ENCODE measurements around the gene KRTAP12-3. TPM values are rescaled to one million over a fixed set of nuclear protein-coding genes. Genes with fewer than 3 reads are reported as not detected.

Gene KRTAP12-3
- total and polyA plus RNA-seq, 3 donors from 2014 or later: not detected

- intact Hi-C loops (cut with DNase I; ENCODE audit: low total_unique reads): no loop called here
- TF ChIP-seq POLR2A (IDR thresholded peaks at IDR 0.05): no peak
- TF ChIP-seq, protein P1, sequence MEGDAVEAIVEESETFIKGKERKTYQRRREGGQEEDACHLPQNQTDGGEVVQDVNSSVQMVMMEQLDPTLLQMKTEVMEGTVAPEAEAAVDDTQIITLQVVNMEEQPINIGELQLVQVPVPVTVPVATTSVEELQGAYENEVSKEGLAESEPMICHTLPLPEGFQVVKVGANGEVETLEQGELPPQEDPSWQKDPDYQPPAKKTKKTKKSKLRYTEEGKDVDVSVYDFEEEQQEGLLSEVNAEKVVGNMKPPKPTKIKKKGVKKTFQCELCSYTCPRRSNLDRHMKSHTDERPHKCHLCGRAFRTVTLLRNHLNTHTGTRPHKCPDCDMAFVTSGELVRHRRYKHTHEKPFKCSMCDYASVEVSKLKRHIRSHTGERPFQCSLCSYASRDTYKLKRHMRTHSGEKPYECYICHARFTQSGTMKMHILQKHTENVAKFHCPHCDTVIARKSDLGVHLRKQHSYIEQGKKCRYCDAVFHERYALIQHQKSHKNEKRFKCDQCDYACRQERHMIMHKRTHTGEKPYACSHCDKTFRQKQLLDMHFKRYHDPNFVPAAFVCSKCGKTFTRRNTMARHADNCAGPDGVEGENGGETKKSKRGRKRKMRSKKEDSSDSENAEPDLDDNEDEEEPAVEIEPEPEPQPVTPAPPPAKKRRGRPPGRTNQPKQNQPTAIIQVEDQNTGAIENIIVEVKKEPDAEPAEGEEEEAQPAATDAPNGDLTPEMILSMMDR (IDR thresholded peaks at IDR 0.05): no peak
- WGBS, 2 donors: 80 to 82% methylated on average over 3 of the region's 3 CpGs
- H3K27ac ChIP-seq: no peak overlapping the region
- no peak for DNase-seq
- H3K9me3 ChIP-seq: no peaks in the 10 kb centered on the region
- no peak overlapping the region for H3K4me3 ChIP-seq
- no peaks in the 10 kb centered on the region for H3K4me1 ChIP-seq
- H3K27me3 ChIP-seq: no peaks in the 10 kb centered on the region
- no peaks in the 10 kb centered on the region for H3K36me3 ChIP-seq (ENCODE audit: low read depth, missing control alignments)
Observed at GRCh38 chr21:44618909-44619308, 38.8 kb upstream of the KRTAP12-3 start.

DNA sequence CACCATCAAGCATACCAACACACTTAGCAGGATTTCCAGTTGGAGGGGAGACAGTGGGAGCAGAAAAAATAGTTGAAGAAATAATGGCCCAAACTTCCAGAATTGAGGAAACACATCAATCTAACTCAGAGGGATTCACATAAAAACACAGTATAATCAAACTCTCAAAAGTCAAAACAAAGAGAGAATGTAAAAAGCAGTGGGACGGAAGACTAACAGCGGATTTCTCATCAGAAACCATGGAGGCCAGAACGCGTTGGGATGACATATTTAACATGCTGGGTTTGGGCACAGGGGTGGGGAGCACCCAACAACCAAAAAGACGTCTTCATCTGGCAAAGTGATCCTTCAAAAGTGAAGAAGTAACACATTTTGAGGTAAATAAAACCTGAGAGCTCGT lies 37.8 kb upstream of the KRTAP12-3 start:
- no peaks in the 10 kb centered on the region for H3K4me1 ChIP-seq
- H3K27ac ChIP-seq: no peak overlapping the region
- H3K27me3 ChIP-seq: no peaks in the 10 kb centered on the region
- TF ChIP-seq, protein P1 (IDR thresholded peaks at IDR 0.05): no peak
- no peak for TF ChIP-seq POLR2A (IDR thresholded peaks at IDR 0.05)
- no peaks in the 10 kb centered on the region for H3K9me3 ChIP-seq
- H3K36me3 ChIP-seq (ENCODE audit: low read depth, missing control alignments): no peaks in the 10 kb centered on the region
- DNase-seq: no peak
- intact Hi-C loops (cut with DNase I; ENCODE audit: low total_unique reads): no loop called here
- no peak overlapping the region for H3K4me3 ChIP-seq
- WGBS, 2 donors: 87 to 90% methylated on average over 6 of the region's 6 CpGs

GRCh38 chr21:44623575-44623974 lies 34.2 kb upstream of the KRTAP12-3 start:
- Histone ChIP-seq H3K4me3 (no peak overlapping the region), H3K9me3 (no peaks in the 10 kb centered on the region), H3K36me3 (ENCODE audit: low read depth, missing control alignments) (no peaks in the 10 kb centered on the region), H3K4me1 (no peaks in the 10 kb centered on the region), H3K27ac (no peak overlapping the region), H3K27me3 (no peaks in the 10 kb centered on the region)
- no peak for DNase-seq
- intact Hi-C loops (cut with DNase I; ENCODE audit: low total_unique reads): no loop called here
- no peak for TF ChIP-seq POLR2A (IDR thresholded peaks at IDR 0.05)
- TF ChIP-seq, protein P1 (IDR thresholded peaks at IDR 0.05): no peak

DNA sequence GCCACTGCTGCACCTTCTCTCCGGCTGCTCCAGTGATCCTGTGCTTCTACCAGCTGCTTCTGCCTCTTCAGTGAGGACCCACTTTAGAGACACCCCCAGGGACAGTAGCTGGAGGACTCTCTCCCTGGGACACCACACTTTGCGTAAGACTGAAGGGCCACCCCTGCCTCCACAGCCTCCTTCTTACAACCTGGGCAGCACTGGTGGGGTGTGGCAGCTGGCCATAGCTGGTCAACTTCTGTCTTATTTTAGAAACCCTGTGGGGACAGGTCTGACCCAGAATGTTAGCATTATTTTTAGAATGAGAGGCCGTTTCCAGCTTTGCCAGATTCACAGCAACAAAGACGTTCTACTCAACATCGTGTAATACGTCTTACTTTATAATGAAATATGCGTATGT lies 32.0 kb upstream of the KRTAP12-3 start:
- 92 to 93% methylated on average over 7 of the region's 7 CpGs for WGBS, 2 donors
- TF ChIP-seq, protein P1 (IDR thresholded peaks at IDR 0.05): no peak
- TF ChIP-seq POLR2A (IDR thresholded peaks at IDR 0.05): no peak
- Histone ChIP-seq H3K27me3 (no peaks in the 10 kb centered on the region), H3K4me3 (no peak overlapping the region), H3K9me3 (no peaks in the 10 kb centered on the region), H3K4me1 (no peaks in the 10 kb centered on the region), H3K36me3 (ENCODE audit: low read depth, missing control alignments) (no peaks in the 10 kb centered on the region), H3K27ac (no peak overlapping the region)
- no peak for DNase-seq
- intact Hi-C loops (cut with DNase I; ENCODE audit: low total_unique reads): no loop called here

DNA sequence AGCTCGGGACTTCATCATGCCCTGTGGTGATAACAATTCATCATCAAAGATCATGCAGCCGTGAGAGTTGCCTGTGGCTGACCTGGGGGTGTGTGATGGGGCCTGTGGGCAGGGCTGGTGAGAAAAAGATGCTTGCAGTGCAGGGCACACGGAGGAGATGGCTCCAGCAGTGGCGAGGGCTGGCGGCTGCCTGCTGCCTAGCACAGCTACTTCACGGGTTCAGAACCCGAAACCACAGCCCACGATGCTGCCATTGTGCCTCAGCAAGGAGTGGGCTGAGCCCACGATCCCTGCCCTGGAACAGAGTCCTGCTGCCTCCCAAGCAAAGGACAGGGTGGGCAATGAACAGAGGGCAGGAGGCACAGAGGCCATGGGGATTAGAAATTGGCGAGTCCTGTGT lies 31.5 kb upstream of the KRTAP12-3 start:
- Histone ChIP-seq H3K27me3 (no peaks in the 10 kb centered on the region), H3K9me3 (no peaks in the 10 kb centered on the region), H3K4me3 (no peak overlapping the region), H3K27ac (no peak overlapping the region), H3K4me1 (no peaks in the 10 kb centered on the region), H3K36me3 (ENCODE audit: low read depth, missing control alignments) (no peaks in the 10 kb centered on the region)
- 79 to 83% methylated on average over 10 of the region's 10 CpGs for WGBS, 2 donors
- intact Hi-C loops (cut with DNase I; ENCODE audit: low total_unique reads): no loop called here
- DNase-seq: peak; percentile 4
- TF ChIP-seq, protein P1 (IDR thresholded peaks at IDR 0.05): no peak
- no peak for TF ChIP-seq POLR2A (IDR thresholded peaks at IDR 0.05)

All from testis (tissue), 3 donors.